ENCODE measurements around the gene SYT6.

DNA sequence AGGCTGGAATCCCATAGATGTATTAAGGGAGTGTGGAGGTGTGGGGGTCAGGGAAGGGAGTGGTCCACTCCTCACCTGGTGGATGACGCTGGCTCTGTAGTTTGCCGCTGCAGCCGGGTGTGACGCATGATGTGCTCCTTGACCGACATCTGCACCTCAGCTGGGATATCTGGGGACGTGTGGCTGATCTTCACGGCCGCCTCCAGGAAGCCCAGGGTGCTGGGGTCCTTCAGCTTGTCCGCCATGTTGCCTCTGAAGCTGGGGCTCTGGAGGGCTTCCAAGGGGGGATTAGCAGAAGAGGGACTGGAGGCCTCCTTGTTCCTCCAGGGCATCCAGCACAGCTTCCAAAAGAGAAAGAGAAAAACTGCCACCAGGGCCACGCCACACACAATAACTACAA is 14.1 kb downstream of the SYT6 start:
- TF ChIP-seq, protein P1, sequence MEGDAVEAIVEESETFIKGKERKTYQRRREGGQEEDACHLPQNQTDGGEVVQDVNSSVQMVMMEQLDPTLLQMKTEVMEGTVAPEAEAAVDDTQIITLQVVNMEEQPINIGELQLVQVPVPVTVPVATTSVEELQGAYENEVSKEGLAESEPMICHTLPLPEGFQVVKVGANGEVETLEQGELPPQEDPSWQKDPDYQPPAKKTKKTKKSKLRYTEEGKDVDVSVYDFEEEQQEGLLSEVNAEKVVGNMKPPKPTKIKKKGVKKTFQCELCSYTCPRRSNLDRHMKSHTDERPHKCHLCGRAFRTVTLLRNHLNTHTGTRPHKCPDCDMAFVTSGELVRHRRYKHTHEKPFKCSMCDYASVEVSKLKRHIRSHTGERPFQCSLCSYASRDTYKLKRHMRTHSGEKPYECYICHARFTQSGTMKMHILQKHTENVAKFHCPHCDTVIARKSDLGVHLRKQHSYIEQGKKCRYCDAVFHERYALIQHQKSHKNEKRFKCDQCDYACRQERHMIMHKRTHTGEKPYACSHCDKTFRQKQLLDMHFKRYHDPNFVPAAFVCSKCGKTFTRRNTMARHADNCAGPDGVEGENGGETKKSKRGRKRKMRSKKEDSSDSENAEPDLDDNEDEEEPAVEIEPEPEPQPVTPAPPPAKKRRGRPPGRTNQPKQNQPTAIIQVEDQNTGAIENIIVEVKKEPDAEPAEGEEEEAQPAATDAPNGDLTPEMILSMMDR (IDR thresholded peaks at IDR 0.05; ENCODE audit: low read length), result no peak
- no peak for TF ChIP-seq EZH2phosphoT487 (IDR thresholded peaks at IDR 0.05; ENCODE audit: low read length)
- no peak for TF ChIP-seq EZH2 (optimal IDR thresholded peaks at IDR 0.05; ENCODE audit: low read depth, low read length)

Measured in MM.1S (cell line).